HG02981 (cell line): ENCODE measurements around the gene HSP90AA1.

ENCODE experiments used
- ATAC-seq: cut with Tn5 transposase; IDR thresholded peaks from one replicate; pipeline ENCODE4 v1.9.1; 2021; ENCODE audit warnings: mild to moderate bottlenecking, moderate library complexity; ENCODE audit not compliant: unreplicated experiment

Gene HSP90AA1

GRCh38 chr14:102043251-102044025, 43.4 kb downstream of the HSP90AA1 start:
- ATAC-seq: no peak

GRCh38 chr14:102042699-102043098, 44.1 kb downstream of the HSP90AA1 start:
- ATAC-seq: no peak

- no peak for ATAC-seq
Observed at GRCh38 chr14:102040153-102040552, 46.7 kb downstream of the HSP90AA1 start.

DNA sequence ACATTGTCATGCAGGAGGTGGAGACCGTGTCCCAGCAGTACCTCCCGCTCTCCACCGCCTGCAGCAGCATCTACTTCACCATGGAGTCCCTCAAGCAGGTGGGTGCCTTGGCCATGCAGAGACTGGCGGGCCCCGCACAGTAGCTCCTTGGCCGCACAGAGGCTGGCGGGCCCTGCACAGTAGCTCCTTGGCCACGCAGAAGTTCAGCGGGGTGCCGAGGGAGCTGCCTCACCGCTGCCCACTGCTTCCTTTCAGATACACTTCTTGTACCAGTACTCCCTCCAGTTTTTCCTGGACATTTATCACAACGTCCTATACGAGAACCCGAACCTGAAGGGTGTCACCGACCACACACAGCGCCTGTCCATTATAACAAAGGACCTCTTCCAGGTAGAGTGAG, 47.7 kb downstream of the HSP90AA1 start:
- no peak for ATAC-seq

GRCh38 chr14:102037686-102038085, 49.2 kb downstream of the HSP90AA1 start:
- ATAC-seq: no peak

GRCh38 chr14:102035914-102036313, 50.9 kb downstream of the HSP90AA1 start:
- ATAC-seq: no peak

GRCh38 chr14:102034301-102034700, 52.5 kb downstream of the HSP90AA1 start:
- ATAC-seq: no peak

DNA sequence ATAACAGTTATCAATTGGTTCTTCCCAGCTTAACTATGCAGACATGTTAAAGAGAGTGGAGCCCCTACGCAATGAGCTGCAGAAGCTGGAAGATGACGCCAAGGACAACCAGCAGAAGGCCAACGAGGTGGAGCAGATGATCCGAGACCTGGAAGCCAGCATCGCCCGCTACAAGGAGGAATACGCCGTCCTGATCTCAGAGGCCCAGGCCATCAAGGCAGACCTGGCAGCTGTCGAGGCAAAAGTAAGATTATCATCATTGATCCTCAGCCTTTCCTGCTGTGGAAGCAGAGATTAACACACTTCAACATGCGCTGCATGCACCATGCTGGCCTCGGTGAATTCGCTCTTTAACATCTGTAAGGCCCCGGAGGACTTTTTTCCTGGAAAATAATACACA, 53.6 kb downstream of the HSP90AA1 start:
- no peak for ATAC-seq
